Progenitor cell of endocrine pancreas (in vitro differentiated cells): ENCODE measurements around the gene SP3. TPM values are rescaled to one million over a fixed set of nuclear protein-coding genes. Genes with fewer than 3 reads are reported as not detected.

Source experiments
- DNase-seq: peaks from one replicate; pipeline ENCODE4 v3.0.0; 2021; ENCODE audit warnings: low spot score; ENCODE audit not compliant: unreplicated experiment
- H3K27ac Mint-ChIP-seq: 2 replicates; pipeline ENCODE4 v1.8.0; 2021; ENCODE audit warnings: mild to moderate bottlenecking, moderate library complexity, mixed read lengths
- H3K27me3 Mint-ChIP-seq: 2 replicates; pipeline ENCODE4 v1.8.0; 2021; ENCODE audit warnings: mixed read lengths
- H3K36me3 Mint-ChIP-seq: 2 replicates; pipeline ENCODE4 v1.8.0; 2022; ENCODE audit warnings: mixed read lengths; ENCODE audit not compliant: insufficient read depth
- H3K4me1 Mint-ChIP-seq: 2 replicates; pipeline ENCODE4 v1.8.0; 2021; ENCODE audit warnings: low read depth, mixed read lengths
- H3K4me3 Mint-ChIP-seq: 2 replicates; pipeline ENCODE4 v1.8.0; 2021; ENCODE audit warnings: low read depth, mild to moderate bottlenecking, moderate library complexity, mixed read lengths
- H3K9me3 Mint-ChIP-seq: 2 replicates; pipeline ENCODE4 v1.8.0; 2021; ENCODE audit warnings: low read depth, mixed read lengths
- CTCF ChIP-seq: fragments of 200-600 bp; sonication (generic); IDR thresholded peaks from one replicate; pipeline ENCODE4 v1.5.0; 2021; ENCODE audit warnings: antibody characterized with exemption, mild to moderate bottlenecking; ENCODE audit not compliant: unreplicated experiment
- total RNA-seq: library from RNA; stranded (reverse); gene quantifications from 2 replicates; pipeline ENCODE4 v1.2.1, GENCODE V29; 2021

Gene SP3
- total RNA-seq, 1 donor from 2014 or later: 96.9 TPM

DNA sequence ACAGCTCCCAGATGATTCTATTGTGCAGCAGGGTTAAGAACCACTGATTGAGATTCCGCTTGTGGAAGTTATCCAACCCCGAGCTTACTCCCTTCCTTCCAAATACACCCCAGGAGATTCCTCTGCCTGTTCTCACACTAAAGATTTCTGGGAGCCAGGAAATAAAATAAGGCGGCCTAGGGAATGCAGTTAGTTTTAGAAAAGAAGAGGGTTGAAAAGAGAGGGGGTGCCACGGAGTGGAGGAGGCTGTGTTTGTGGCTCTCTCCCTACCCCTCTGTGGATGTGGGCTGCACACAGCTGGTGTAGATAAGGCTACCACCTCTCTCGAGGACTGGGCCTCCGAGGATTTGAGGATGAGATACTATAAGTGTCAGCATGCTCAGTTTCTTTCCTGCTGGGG, 25.1 kb upstream of the SP3 start:
- Mint-ChIP-seq H3K27ac (no peak overlapping the region), H3K4me1 (peaks cover 6% of the 10 kb centered on the region), H3K4me3 (no peak overlapping the region), H3K9me3 (no peaks in the 10 kb centered on the region), H3K27me3 (peaks cover 32% of the 10 kb centered on the region), H3K36me3 (no peaks in the 10 kb centered on the region)
- no peak for DNase-seq
- no peak for TF ChIP-seq CTCF

GRCh38 chr2:173989884-173990215, 24.7 kb upstream of the SP3 start:
- DNase-seq: no peak
- Mint-ChIP-seq H3K27me3 (peaks cover 31% of the 10 kb centered on the region), H3K27ac (no peak overlapping the region), H3K9me3 (no peaks in the 10 kb centered on the region), H3K4me1 (peaks cover 9% of the 10 kb centered on the region), H3K36me3 (no peaks in the 10 kb centered on the region), H3K4me3 (no peak overlapping the region)
- TF ChIP-seq CTCF: no peak

GRCh38 chr2:173989160-173989883, 24.1 kb upstream of the SP3 start:
- peaks cover 10% of the 10 kb centered on the region for H3K4me1 Mint-ChIP-seq
- no peak for DNase-seq
- H3K36me3 Mint-ChIP-seq: no peaks in the 10 kb centered on the region
- TF ChIP-seq CTCF: no peak
- peaks cover 25% of the 10 kb centered on the region for H3K27me3 Mint-ChIP-seq
- no peak overlapping the region for H3K4me3 Mint-ChIP-seq
- H3K27ac Mint-ChIP-seq: no peak overlapping the region
- no peaks in the 10 kb centered on the region for H3K9me3 Mint-ChIP-seq

GRCh38 chr2:173986805-173987204, 21.6 kb upstream of the SP3 start:
- DNase-seq: no peak
- H3K27ac Mint-ChIP-seq: no peak overlapping the region
- no peaks in the 10 kb centered on the region for H3K36me3 Mint-ChIP-seq
- H3K27me3 Mint-ChIP-seq: peaks cover 27% of the 10 kb centered on the region
- no peaks in the 10 kb centered on the region for H3K9me3 Mint-ChIP-seq
- peaks cover 14% of the 10 kb centered on the region for H3K4me1 Mint-ChIP-seq
- no peak overlapping the region for H3K4me3 Mint-ChIP-seq
- TF ChIP-seq CTCF: no peak

DNA sequence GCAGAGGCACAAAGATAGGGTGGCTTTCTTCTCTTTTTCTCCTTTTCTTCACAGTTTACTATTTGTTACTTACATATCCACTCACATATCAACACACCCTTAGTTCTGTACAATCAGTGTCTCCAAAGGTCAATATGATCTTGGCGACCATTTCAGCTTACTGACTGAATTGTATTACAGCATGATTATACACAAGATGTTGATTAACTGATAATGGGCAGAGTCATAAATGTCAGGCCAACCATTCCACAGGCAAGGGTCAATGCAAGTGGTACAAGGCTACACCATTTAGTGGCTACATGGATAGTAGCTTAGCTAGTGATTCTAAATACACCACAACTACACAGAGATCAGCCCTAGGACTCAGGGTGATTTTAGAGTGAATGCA, 20.4 kb upstream of the SP3 start:
- Mint-ChIP-seq H3K27ac (no peak overlapping the region), H3K36me3 (no peaks in the 10 kb centered on the region), H3K27me3 (peaks cover 18% of the 10 kb centered on the region), H3K4me3 (no peak overlapping the region), H3K9me3 (no peaks in the 10 kb centered on the region), H3K4me1 (peaks cover 14% of the 10 kb centered on the region)
- TF ChIP-seq CTCF: no peak
- no peak for DNase-seq
